SW480 (cell line): Measurements from ENCODE around the gene OFD1.
A peak's percentile ranks its signal among the peaks of the same experiment; 100 is the strongest.
"Not testable (repeated sequence)": the region's sequence is repeated elsewhere in the genome, so short reads cannot be mapped to it uniquely, and the experiment has no call there.

Experiments used
- DNase-seq: peaks from one replicate; pipeline ENCODE4 v3.0.0-alpha.2; 2016; ENCODE audit warnings: low spot score

OFD1 gene

GRCh38 chrX:13702111-13702789 is 32.3 kb upstream of the OFD1 start:
- DNase-seq: no peak

DNA sequence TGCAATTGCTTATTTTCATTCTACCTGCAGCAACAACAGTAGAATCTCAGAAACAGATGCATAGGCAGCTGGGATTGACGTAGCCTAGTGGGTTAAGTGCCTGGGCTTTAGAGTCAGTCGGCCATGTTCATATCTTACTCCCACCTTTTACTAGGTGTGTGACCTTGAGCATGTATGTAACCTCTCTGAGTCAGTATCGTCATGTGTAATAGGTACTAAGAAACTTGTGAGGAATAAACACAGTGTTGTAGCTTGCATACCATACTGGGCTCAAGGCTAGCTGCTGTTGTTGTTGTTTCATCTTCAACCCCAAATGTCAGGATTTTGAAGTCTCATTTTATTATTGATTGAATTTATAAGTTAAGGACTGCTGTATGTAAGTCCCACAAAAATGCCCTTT is 31.4 kb upstream of the OFD1 start:
- DNase-seq: no peak

- no peak for DNase-seq
Measured at GRCh38 chrX:13703589-13703988, 31.0 kb upstream of the OFD1 start.

DNA sequence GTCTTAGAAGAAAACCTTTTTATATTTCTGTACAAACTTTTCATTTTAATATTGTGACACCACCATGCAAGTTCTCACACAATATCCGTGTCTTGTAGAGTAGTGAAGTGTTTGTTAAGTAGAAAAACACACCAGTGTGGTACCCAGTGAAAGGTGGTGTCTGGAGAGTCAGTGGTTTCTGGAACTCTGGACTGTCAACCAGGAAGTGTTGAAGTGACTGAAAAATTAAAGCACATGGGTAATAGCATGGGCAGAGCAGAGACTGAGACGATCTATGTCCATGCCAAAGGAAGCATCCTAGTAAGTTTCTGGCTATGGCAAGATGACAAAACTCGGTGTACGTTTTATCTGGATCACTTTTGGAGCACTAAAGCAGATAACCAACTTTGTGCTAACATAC is 23.4 kb upstream of the OFD1 start:
- no peak for DNase-seq

DNA sequence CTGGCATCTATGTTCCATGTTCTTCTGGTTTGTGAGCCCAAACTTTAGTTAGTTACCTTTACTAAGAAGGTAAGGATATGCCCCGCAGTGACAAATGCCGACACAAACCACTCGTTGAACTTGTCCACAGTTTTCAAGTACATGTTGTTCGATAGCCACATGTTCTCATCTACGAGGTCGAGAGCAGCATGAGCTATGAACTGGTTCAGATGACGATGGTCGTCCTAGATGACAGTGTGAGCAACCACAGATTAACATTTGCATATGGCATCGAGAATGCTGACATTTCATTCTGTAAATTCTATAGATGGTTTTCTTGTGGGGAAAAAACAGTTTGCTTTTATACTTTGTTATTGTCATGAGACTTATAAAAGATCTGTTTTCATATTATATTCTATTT is 18.1 kb upstream of the OFD1 start:
- DNase-seq: no peak

GRCh38 chrX:13716905-13717304 is 17.6 kb upstream of the OFD1 start:
- no peak for DNase-seq

DNA sequence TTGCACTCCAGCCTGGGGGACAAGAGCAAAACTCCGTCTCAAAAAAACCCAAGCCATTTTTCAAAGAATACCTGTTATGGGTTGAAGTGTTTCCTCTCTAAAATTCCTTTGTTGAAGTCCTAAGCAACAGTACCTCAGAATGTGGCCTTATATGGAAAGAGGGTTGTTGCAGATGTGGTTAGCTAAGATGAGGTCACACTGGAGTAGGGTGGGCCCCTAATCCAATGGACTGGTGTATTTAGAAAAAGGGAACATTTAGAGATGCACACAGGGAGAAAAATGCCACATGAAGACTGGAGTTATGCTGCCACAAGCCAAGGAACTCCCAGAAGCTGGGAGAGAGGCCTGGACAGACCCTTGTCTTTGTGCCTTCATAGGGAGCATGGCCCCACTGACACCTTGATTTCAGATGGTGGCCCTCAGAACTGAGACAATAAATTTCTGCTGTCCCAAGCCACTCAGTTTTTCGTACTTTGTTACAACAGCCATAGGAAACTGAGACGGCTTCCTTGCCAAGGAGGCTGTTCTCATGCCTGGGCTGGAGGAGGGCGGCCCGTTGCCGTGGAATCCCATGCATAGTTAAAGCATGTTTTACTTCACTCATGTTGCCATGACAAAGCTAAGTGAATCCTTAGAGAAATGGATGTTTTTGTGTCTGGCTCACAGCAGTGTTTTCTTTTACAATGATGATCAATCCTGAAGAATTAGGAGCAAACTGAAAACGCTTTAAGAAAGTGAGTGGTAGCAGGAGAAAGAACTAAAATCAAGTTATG is 16.7 kb upstream of the OFD1 start:
- DNase-seq: no peak

GRCh38 chrX:13719192-13719856 is 15.2 kb upstream of the OFD1 start:
- no peak for DNase-seq

GRCh38 chrX:13721371-13721770 is 13.2 kb upstream of the OFD1 start:
- DNase-seq: no peak

DNA sequence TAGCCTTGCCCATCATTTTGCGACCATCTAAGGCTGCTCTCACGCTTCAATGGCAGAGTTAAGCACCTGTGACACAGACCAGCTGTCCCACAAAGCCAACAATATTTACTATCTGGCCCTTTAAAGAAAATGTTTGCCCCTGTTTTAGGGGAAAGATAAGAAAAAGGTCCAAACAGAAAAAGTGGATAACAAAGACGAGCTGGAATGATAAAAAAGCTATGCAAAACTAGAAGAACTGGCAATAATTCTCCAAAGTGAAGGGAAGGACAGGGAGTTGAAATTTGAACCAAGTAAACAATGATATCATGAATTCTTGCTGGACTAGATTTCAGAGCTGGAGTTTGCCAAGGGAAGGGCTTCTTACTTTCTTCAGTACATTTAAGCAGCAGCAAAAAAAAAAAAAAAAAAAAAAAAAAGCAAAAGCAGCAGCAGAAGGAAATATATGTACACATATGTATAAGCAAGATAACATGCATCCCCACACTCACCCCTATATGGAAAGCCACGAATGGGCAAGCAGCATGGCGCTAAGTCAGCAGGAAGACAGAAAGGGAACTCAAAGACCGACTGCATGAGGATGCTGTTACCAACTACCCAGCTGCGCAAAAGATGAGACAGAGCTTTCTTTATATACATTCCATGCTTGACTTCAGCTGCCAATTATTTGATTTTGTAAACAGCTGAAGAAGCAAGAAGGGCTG is 12.6 kb upstream of the OFD1 start:
- DNase-seq: no peak

- not testable (repeated sequence) for DNase-seq
Measured at GRCh38 chrX:13724878-13725277, 9.7 kb upstream of the OFD1 start.

- DNase-seq: not testable (repeated sequence)
Measured at GRCh38 chrX:13726583-13726982, 8.0 kb upstream of the OFD1 start.

GRCh38 chrX:13730523-13730922 is 4.0 kb upstream of the OFD1 start:
- DNase-seq: not testable (repeated sequence)

GRCh38 chrX:13732246-13733067 is 2.1 kb upstream of the OFD1 start:
- DNase-seq: no peak

- DNase-seq: no peak
Measured at GRCh38 chrX:13733506-13733905, 1.0 kb upstream of the OFD1 start.

DNA sequence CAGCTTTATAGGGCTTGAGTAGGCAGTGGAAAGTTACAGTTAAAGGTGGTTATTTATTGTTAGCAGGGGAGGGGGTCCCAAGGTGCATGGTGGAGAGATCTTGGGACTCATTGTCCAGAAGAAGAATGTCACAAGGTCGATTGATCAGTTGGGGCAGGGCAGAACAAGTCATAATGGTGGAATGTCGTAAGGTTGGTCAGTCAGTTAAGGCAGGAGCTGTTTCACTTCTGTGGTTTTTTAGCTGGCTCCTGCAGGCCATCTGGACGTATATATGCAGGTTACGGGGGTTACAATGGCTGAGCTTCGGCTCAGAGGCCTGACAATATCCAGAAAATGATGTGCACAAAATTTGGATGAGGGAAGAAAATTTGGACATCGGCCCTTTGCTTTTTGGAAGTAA is 7.1 kb downstream of the OFD1 start:
- no peak for DNase-seq

- DNase-seq: no peak
Measured at GRCh38 chrX:13742397-13743176, 8.0 kb downstream of the OFD1 start.

- DNase-seq: peak; percentile 39
Measured at GRCh38 chrX:13747836-13748235, 13.3 kb downstream of the OFD1 start.

DNA sequence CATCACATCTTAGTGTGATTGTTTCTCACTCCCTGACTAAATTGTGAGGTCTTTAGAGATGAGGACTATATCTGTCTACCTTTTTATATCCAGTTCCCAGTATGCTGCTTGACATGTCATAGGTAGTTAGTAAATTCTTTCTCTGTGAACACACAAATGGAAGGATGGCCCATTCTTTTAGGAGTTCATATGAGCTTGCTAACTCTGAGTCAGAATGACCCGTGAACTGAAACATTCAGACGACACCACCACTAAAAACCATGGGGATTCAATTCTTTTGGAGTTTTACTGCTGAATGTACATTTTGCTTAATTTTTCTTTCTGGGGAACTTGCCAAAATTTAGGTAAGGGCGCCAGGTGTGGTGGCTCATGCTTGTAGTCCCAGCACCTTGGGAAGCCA is 13.9 kb downstream of the OFD1 start:
- DNase-seq: no peak

GRCh38 chrX:13750204-13750603 is 15.7 kb downstream of the OFD1 start:
- peak; percentile 61 for DNase-seq

DNA sequence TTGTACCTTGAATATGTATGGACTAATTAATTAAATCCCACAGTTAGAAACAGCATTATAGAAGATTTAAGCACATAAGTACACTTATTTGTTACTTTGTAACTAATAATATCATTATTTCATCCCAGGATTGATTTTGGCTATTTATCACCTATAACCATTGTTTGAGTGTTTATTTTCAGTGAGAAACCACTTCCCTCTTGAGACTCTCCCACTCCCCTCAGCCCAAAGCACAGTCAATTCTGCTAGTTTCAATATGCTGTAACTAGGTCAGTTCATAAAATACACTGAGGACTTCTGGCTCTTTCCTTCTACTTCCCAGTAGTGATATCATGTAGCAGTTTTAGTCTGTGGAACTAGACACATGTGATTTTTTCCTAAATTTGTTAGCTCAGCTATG is 16.3 kb downstream of the OFD1 start:
- no peak for DNase-seq
